ENCODE results near the gene ATE1. TPM values are rescaled to one million over a fixed set of nuclear protein-coding genes. Genes with fewer than 3 reads are reported as not detected.

Gene ATE1
- total RNA-seq, 1 donor from 2014 or later: 24.2 TPM

- Mint-ChIP-seq H3K36me3 (ENCODE audit: low read depth) (peaks cover 4% of the 10 kb centered on the region), H3K27me3 (ENCODE audit: low read depth) (no peaks in the 10 kb centered on the region), H3K27ac (ENCODE audit: unreplicated experiment) (no peak overlapping the region), H3K9me3 (ENCODE audit: low read depth) (peaks cover 22% of the 10 kb centered on the region), H3K4me1 (ENCODE audit: low read depth) (peaks cover 6% of the 10 kb centered on the region), H3K4me3 (ENCODE audit: unreplicated experiment) (no peak overlapping the region)
- TF ChIP-seq CTCF (IDR thresholded peaks at IDR 0.05): no peak
- DNase-seq (ENCODE audit: low spot score): no peak
Observed at GRCh38 chr10:121715076-121715475, 212.8 kb downstream of the ATE1 start.

GRCh38 chr10:121713486-121713885, 214.3 kb downstream of the ATE1 start:
- Mint-ChIP-seq H3K27ac (ENCODE audit: unreplicated experiment) (no peak overlapping the region), H3K4me1 (ENCODE audit: low read depth) (peaks cover 16% of the 10 kb centered on the region), H3K4me3 (ENCODE audit: unreplicated experiment) (no peak overlapping the region), H3K36me3 (ENCODE audit: low read depth) (peaks cover 3% of the 10 kb centered on the region), H3K27me3 (ENCODE audit: low read depth) (no peaks in the 10 kb centered on the region), H3K9me3 (ENCODE audit: low read depth) (peaks cover 18% of the 10 kb centered on the region)
- no peak for TF ChIP-seq CTCF (IDR thresholded peaks at IDR 0.05)
- no peak for DNase-seq (ENCODE audit: low spot score)

- Mint-ChIP-seq H3K4me1 (ENCODE audit: low read depth) (peaks cover 16% of the 10 kb centered on the region), H3K27me3 (ENCODE audit: low read depth) (no peaks in the 10 kb centered on the region)
Observed at GRCh38 chr10:121710971-121711370, 216.9 kb downstream of the ATE1 start.

GRCh38 chr10:121710207-121710606, 217.6 kb downstream of the ATE1 start:
- Mint-ChIP-seq H3K4me3 (ENCODE audit: unreplicated experiment) (no peak overlapping the region), H3K27me3 (ENCODE audit: low read depth) (no peaks in the 10 kb centered on the region), H3K4me1 (ENCODE audit: low read depth) (peaks cover 16% of the 10 kb centered on the region), H3K9me3 (ENCODE audit: low read depth) (peaks cover 14% of the 10 kb centered on the region), H3K36me3 (ENCODE audit: low read depth) (peaks cover 3% of the 10 kb centered on the region), H3K27ac (ENCODE audit: unreplicated experiment) (no peak overlapping the region)
- TF ChIP-seq CTCF (IDR thresholded peaks at IDR 0.05): no peak
- no peak for DNase-seq (ENCODE audit: low spot score)

More at GRCh38 chr10:121710971-121711370, 216.9 kb downstream of the ATE1 start:
- Mint-ChIP-seq H3K36me3 (ENCODE audit: low read depth) (peaks cover 3% of the 10 kb centered on the region), H3K27ac (ENCODE audit: unreplicated experiment) (no peak overlapping the region), H3K4me3 (ENCODE audit: unreplicated experiment) (no peak overlapping the region), H3K9me3 (ENCODE audit: low read depth) (peaks cover 14% of the 10 kb centered on the region)
- no peak for DNase-seq (ENCODE audit: low spot score)
- no peak for TF ChIP-seq CTCF (IDR thresholded peaks at IDR 0.05)

- no peak for DNase-seq (ENCODE audit: low spot score)
- Mint-ChIP-seq H3K4me1 (ENCODE audit: low read depth) (peaks cover 16% of the 10 kb centered on the region), H3K27ac (ENCODE audit: unreplicated experiment) (no peak overlapping the region), H3K9me3 (ENCODE audit: low read depth) (peaks cover 14% of the 10 kb centered on the region), H3K36me3 (ENCODE audit: low read depth) (peaks cover 3% of the 10 kb centered on the region), H3K4me3 (ENCODE audit: unreplicated experiment) (no peak overlapping the region), H3K27me3 (ENCODE audit: low read depth) (no peaks in the 10 kb centered on the region)
- no peak for TF ChIP-seq CTCF (IDR thresholded peaks at IDR 0.05)
Observed at GRCh38 chr10:121709675-121710073, 218.2 kb downstream of the ATE1 start.

All from chondrocyte (in vitro differentiated cells).